HEK293 (cell line): ENCODE measurements around the gene SLC52A3.
"Not testable (repeated sequence)": the region's sequence is repeated elsewhere in the genome, so short reads cannot be mapped to it uniquely, and the experiment has no call there.

ENCODE experiments used
- CTCF ChIA-PET: fragments of 350-600 bp; formaldehyde crosslinking; extraction: SDS; loops from one replicate; lab custom pipeline; 2021; ENCODE audit warnings: antibody characterized with exemption; lab: Yijun Ruan, JAX
- POLR2A ChIA-PET: fragments of 300-600 bp; formaldehyde crosslinking; extraction: SDS; loops from one replicate; lab custom pipeline; 2020; ENCODE audit warnings: antibody characterized with exemption, inconsistent platforms; lab: Yijun Ruan, JAX
- H3K27ac ChIP-seq: fragments of 200-500 bp; sonication (Bioruptor generic); 2 replicates; pipeline ENCODE4 v1.5.1; 2014; ENCODE audit warnings: low read depth, low read length, control low read depth, inconsistent platforms; ENCODE audit errors: extremely low read depth
- H3K36me3 ChIP-seq, 2 experiments: fragments of 200-500 bp in 1 of 2; sonication (Bioruptor generic) in 1 of 2; 1 replicate in 1 of 2; 2 replicates in 1 of 2; pipeline ENCODE4 v1.5.1; 2014 to 2017; ENCODE audit warnings: inconsistent platforms in 2 of 2, low read length in 2 of 2; ENCODE audit not compliant: control insufficient read depth in 2 of 2, insufficient read depth in 1 of 2
- H3K4me1 ChIP-seq: fragments of 200-500 bp; sonication (Bioruptor generic); 2 replicates; pipeline ENCODE4 v1.5.1; 2014; ENCODE audit warnings: mild to moderate bottlenecking, low read length, inconsistent platforms; ENCODE audit not compliant: control insufficient read depth, insufficient read depth
- H3K4me3 ChIP-seq: 2 replicates; pipeline ENCODE4 v1.5.1; 2011; ENCODE audit warnings: low read depth, mild to moderate bottlenecking, control low read depth, low read length, moderate library complexity
- H3K9me3 ChIP-seq: fragments of 200-500 bp; sonication (Bioruptor generic); 2 replicates; pipeline ENCODE4 v1.5.1; 2014; ENCODE audit warnings: low read depth, low read length, inconsistent platforms; ENCODE audit not compliant: control insufficient read depth, insufficient read depth
- GLI4 ChIP-seq: fragments of 450-650 bp; formaldehyde crosslinking; IDR thresholded peaks from 2 replicates; pipeline ENCODE4 v1.5.1; 2016; ENCODE audit warnings: missing biosample characterization, missing genetic modification characterization
- REST ChIP-seq: fragments of 450-650 bp; formaldehyde crosslinking; IDR thresholded peaks from 2 replicates; pipeline ENCODE4 v1.5.1; 2016; ENCODE audit warnings: missing biosample characterization, missing genetic modification characterization
- TRIM28 ChIP-seq: IDR thresholded peaks from 2 replicates; pipeline ENCODE4 v1.6.1; 2011; ENCODE audit warnings: low read length, control low read depth, borderline replicate concordance
- ZBTB6 ChIP-seq: fragments of 450-650 bp; formaldehyde crosslinking; IDR thresholded peaks from 2 replicates; pipeline ENCODE4 v1.5.1; 2017; ENCODE audit warnings: missing biosample characterization, missing genetic modification characterization
- ZNF121 ChIP-seq: fragments of 450-650 bp; formaldehyde crosslinking; IDR thresholded peaks from 2 replicates; pipeline ENCODE4 v1.5.1; 2016; ENCODE audit warnings: missing biosample characterization, missing genetic modification characterization
- ZNF132 ChIP-seq: fragments of 450-650 bp; formaldehyde crosslinking; IDR thresholded peaks from 2 replicates; pipeline ENCODE4 v1.5.1; 2017; ENCODE audit warnings: missing biosample characterization, missing genetic modification characterization, borderline replicate concordance
- ZNF335 ChIP-seq: fragments of 450-650 bp; formaldehyde crosslinking; conservative IDR thresholded peaks from 2 replicates; pipeline ENCODE4 v1.5.1; 2016; ENCODE audit warnings: missing biosample characterization, missing genetic modification characterization
- ZNF398 ChIP-seq: fragments of 450-650 bp; formaldehyde crosslinking; IDR thresholded peaks from 2 replicates; pipeline ENCODE4 v1.5.1; 2017; ENCODE audit warnings: missing biosample characterization, missing genetic modification characterization
- ZNF488 ChIP-seq: fragments of 450-650 bp; formaldehyde crosslinking; IDR thresholded peaks from 2 replicates; pipeline ENCODE4 v1.5.1; 2016; ENCODE audit warnings: missing biosample characterization, missing genetic modification characterization
- ZNF514 ChIP-seq: fragments of 450-650 bp; formaldehyde crosslinking; IDR thresholded peaks from 2 replicates; pipeline ENCODE4 v1.5.1; 2016; ENCODE audit warnings: missing biosample characterization, missing genetic modification characterization
- ZNF521 ChIP-seq: fragments of 450-650 bp; formaldehyde crosslinking; IDR thresholded peaks from 2 replicates; pipeline ENCODE4 v1.5.1; 2017; ENCODE audit warnings: missing biosample characterization, mild to moderate bottlenecking, missing genetic modification characterization
- ZNF544 ChIP-seq: fragments of 450-650 bp; formaldehyde crosslinking; IDR thresholded peaks from 2 replicates; pipeline ENCODE4 v1.5.0; 2017; ENCODE audit warnings: missing biosample characterization, missing genetic modification characterization
- ZNF548 ChIP-seq: fragments of 450-650 bp; formaldehyde crosslinking; IDR thresholded peaks from 2 replicates; pipeline ENCODE4 v1.5.1; 2016; ENCODE audit warnings: missing biosample characterization, missing genetic modification characterization
- ZNF549 ChIP-seq: fragments of 450-650 bp; IDR thresholded peaks from 2 replicates; pipeline ENCODE4 v1.5.1; 2018; ENCODE audit warnings: missing biosample characterization, missing genetic modification characterization, mild to moderate bottlenecking, inconsistent platforms, moderate library complexity
- ZNF560 ChIP-seq: fragments of 450-650 bp; formaldehyde crosslinking; IDR thresholded peaks from 2 replicates; pipeline ENCODE4 v1.5.1; 2017; ENCODE audit warnings: missing biosample characterization, missing genetic modification characterization, borderline replicate concordance
- ZNF596 ChIP-seq: fragments of 450-650 bp; IDR thresholded peaks from 2 replicates; pipeline ENCODE4 v1.5.0; 2018; ENCODE audit warnings: missing biosample characterization, mild to moderate bottlenecking, missing genetic modification characterization, moderate library complexity
- ZNF768 ChIP-seq: fragments of 450-650 bp; formaldehyde crosslinking; IDR thresholded peaks from 2 replicates; pipeline ENCODE4 v1.5.1; 2018; ENCODE audit warnings: missing biosample characterization, mild to moderate bottlenecking, missing genetic modification characterization

Gene SLC52A3

GRCh38 chr20:725491-725890, 42.8 kb downstream of the SLC52A3 start:
- Histone ChIP-seq H3K36me3 (no peaks in the 10 kb centered on the region), H3K27ac (no peak overlapping the region), H3K9me3 (no peaks in the 10 kb centered on the region), H3K4me3 (no peak overlapping the region), H3K4me1 (no peaks in the 10 kb centered on the region)
- TF ChIP-seq ZNF549 (tag by site-specific recombination) = no peak
- no peak for TF ChIP-seq ZNF514 (tag by site-specific recombination)
- TF ChIP-seq GLI4 = no peak
- TF ChIP-seq REST = no peak
- no peak for TF ChIP-seq ZNF488
- no peak for TF ChIP-seq ZNF335 (tag by site-specific recombination)
- TF ChIP-seq ZNF548 (tag by site-specific recombination) = no peak
- no peak for TF ChIP-seq ZBTB6
- TF ChIP-seq ZNF544 (tag by site-specific recombination) = no peak
- TF ChIP-seq ZNF398 = no peak
- no peak for TF ChIP-seq TRIM28
- TF ChIP-seq ZNF132 (tag by site-specific recombination) = no peak
- TF ChIP-seq ZNF121 (tag by site-specific recombination) = no peak
- TF ChIP-seq ZNF521 (tag by site-specific recombination) = no peak
- TF ChIP-seq ZNF596 (tag by site-specific recombination) = no peak
- no peak for TF ChIP-seq ZNF768 (tag by site-specific recombination)
- TF ChIP-seq ZNF560 (tag by site-specific recombination) = no peak
- ChIA-PET CTCF (interaction anchor here (0.9 kb wide), 1 partner anchor 13 kb away, joined by 4 read pairs; no protein-coding TSS in a partner anchor), POLR2A (no interaction called here)

- not testable (repeated sequence) for H3K4me1 ChIP-seq, H3K27ac ChIP-seq, H3K9me3 ChIP-seq, H3K36me3 ChIP-seq, H3K4me3 ChIP-seq
- ChIA-PET CTCF (interaction anchor here (0.7 to 0.9 kb wide), 2 partner anchors 14 to 388 kb away, joined by 3 to 4 read pairs; no protein-coding TSS in a partner anchor), POLR2A (interaction anchor here (0.7 kb wide), 1 partner anchor 22 kb away, joined by 3 read pairs; no protein-coding TSS in a partner anchor)
Observed at GRCh38 chr20:724797-725196, 43.5 kb downstream of the SLC52A3 start.
